ENCODE data around the gene ARMC5. TPM values are rescaled to one million over a fixed set of nuclear protein-coding genes. Genes with fewer than 3 reads are reported as not detected.

Gene ARMC5
- total RNA-seq, 2 donors from 2014 or later, result 8.8 to 10.8 TPM

DNA sequence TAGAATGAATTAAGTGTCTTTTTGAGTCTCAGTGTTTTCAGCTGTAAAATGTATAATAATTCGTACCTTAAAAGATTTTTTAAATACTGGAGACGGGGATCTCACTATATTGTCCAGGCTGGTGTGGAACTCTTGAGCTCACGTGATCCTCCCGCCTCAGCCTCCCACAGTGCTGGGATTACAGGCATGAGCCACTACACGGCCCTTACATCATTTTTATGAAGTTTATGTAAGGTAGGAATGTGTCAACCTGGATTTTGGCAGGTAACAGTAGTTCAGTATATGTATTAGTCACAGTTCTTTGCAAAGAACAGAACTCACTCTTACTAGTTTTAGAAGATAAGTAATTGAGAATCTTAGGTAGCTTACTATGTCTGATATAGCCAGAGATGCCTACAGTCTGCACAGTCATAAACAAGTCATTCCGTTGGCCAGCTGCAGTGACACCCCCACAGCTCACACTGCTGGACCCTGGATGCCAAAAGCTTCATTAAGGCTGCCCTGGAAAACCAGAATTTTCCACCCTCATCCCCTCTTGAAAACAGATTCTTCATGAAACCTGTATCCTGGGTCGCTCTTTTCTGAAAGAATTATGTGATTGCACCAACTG, 30.6 kb upstream of the ARMC5 start:
- H3K4me3 ChIP-seq, result no peak overlapping the region
- DNase-seq (ENCODE audit: low spot score), result no peak
- H3K4me1 ChIP-seq (ENCODE audit: control insufficient read depth in 1 of 2, low read depth in 2 of 2), result peaks cover 0 to 10% of the 10 kb centered on the region in 2 donors
- no peaks in the 10 kb centered on the region for H3K9me3 ChIP-seq
- ATAC-seq (ENCODE audit: insufficient number of reproducible peaks, low FRiP score, low read depth), result no peak
- no peak overlapping the region for H3K27ac ChIP-seq
- H3K27me3 ChIP-seq (replicated peaks; ENCODE audit: insufficient read depth), result no peaks in the 10 kb centered on the region
- TF ChIP-seq, protein P1, sequence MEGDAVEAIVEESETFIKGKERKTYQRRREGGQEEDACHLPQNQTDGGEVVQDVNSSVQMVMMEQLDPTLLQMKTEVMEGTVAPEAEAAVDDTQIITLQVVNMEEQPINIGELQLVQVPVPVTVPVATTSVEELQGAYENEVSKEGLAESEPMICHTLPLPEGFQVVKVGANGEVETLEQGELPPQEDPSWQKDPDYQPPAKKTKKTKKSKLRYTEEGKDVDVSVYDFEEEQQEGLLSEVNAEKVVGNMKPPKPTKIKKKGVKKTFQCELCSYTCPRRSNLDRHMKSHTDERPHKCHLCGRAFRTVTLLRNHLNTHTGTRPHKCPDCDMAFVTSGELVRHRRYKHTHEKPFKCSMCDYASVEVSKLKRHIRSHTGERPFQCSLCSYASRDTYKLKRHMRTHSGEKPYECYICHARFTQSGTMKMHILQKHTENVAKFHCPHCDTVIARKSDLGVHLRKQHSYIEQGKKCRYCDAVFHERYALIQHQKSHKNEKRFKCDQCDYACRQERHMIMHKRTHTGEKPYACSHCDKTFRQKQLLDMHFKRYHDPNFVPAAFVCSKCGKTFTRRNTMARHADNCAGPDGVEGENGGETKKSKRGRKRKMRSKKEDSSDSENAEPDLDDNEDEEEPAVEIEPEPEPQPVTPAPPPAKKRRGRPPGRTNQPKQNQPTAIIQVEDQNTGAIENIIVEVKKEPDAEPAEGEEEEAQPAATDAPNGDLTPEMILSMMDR (IDR thresholded peaks at IDR 0.05), result no peak
- no peaks in the 10 kb centered on the region for H3K36me3 ChIP-seq

DNA sequence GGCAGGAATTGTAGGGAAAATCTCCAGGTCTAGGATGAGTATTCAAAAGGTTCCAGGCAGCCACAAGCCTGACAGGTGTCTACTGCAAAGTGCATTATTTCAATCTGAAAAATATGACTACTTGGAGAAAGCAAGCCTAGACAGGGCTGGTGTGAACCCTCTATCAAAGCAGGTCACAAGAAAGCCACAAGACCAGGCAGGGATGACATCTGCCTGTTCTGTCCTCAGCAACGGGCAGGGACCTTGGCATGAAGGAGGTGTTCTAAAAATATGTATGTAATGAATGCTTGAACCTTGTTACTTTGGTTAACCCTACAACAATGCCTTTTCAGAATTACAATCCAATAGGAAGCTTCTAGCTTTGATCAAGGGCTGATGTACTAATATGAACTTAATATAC, 30.0 kb upstream of the ARMC5 start:
- no peak for ATAC-seq (ENCODE audit: insufficient number of reproducible peaks, low FRiP score, low read depth)
- H3K27me3 ChIP-seq (replicated peaks; ENCODE audit: insufficient read depth), result no peaks in the 10 kb centered on the region
- DNase-seq (ENCODE audit: low spot score), result no peak

DNA sequence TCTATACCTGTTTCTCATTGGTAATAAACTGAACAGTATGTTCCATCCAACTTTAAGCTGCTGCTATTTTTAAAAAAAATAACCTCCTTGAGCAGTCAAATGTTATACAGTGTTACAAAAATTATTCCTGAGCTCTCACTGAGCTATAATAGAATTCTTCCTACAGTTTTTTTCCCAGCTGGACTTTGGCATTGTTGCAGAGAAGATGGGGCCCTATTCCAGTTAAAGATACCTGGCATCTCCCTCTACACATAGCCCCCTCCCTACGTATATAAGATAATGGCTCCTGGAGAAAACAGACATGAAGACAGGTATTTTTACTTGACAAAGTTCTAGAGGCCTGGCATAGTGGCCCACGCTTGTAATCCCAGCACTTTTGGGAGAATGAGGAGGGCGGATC, 29.5 kb upstream of the ARMC5 start:
- Histone ChIP-seq H3K4me1 (ENCODE audit: control insufficient read depth in 1 of 2, low read depth in 2 of 2) (peaks cover 0 to 10% of the 10 kb centered on the region in 2 donors), H3K27me3 (replicated peaks; ENCODE audit: insufficient read depth) (no peaks in the 10 kb centered on the region), H3K36me3 (no peaks in the 10 kb centered on the region), H3K9me3 (no peaks in the 10 kb centered on the region), H3K4me3 (no peak overlapping the region), H3K27ac (no peak overlapping the region)
- ATAC-seq (ENCODE audit: insufficient number of reproducible peaks, low FRiP score, low read depth) (no peak), DNase-seq (ENCODE audit: low spot score) (no peak)
- TF ChIP-seq, protein P1 (IDR thresholded peaks at IDR 0.05), result no peak

More for the DNA sequence above, 30.0 kb upstream of the ARMC5 start:
- TF ChIP-seq, protein P1 (IDR thresholded peaks at IDR 0.05), result no peak
- Histone ChIP-seq H3K27ac (no peak overlapping the region), H3K9me3 (no peaks in the 10 kb centered on the region), H3K36me3 (no peaks in the 10 kb centered on the region), H3K4me3 (no peak overlapping the region), H3K4me1 (ENCODE audit: control insufficient read depth in 1 of 2, low read depth in 2 of 2) (peaks cover 0 to 10% of the 10 kb centered on the region in 2 donors)

DNA sequence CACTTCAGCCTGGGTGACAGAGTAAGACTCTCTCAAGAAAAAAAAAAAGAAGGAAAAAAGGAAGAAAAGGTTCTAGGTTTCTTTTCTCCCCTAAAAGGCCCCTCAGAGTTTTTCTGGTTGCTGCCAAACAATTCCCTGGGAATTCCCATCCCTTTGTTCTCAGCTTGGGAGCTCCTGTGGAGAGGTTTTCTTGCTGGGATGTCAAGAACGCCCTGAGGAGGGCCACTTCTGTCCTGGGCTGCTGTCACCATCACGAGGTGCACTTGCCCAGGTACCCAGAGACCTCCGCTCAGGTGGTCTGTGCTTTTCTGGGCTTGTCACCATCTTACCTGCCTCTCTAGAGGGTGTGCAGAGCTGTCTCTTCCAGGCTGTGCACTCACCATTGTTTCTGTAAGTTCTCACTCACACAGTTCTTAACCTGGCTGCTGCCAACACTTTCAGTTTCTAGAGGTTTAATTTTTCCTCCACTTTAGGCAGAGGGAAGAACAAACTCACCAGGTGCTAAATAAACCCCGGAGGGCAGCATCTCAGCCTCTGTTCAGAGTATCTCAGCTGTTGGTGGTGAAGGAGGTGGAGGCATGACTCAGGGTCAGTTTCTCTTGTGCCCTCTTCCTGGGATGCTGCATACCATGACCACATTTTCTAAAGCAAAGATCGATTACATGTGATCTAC, 28.8 kb upstream of the ARMC5 start:
- Histone ChIP-seq H3K4me3 (no peak overlapping the region), H3K36me3 (no peaks in the 10 kb centered on the region), H3K4me1 (ENCODE audit: control insufficient read depth in 1 of 2, low read depth in 2 of 2) (peaks cover 0 to 10% of the 10 kb centered on the region in 2 donors), H3K9me3 (no peaks in the 10 kb centered on the region), H3K27me3 (replicated peaks; ENCODE audit: insufficient read depth) (no peaks in the 10 kb centered on the region), H3K27ac (no peak overlapping the region)
- no peak for ATAC-seq (ENCODE audit: insufficient number of reproducible peaks, low FRiP score, low read depth)
- TF ChIP-seq, protein P1 (IDR thresholded peaks at IDR 0.05), result no peak
- no peak for DNase-seq (ENCODE audit: low spot score)

DNA sequence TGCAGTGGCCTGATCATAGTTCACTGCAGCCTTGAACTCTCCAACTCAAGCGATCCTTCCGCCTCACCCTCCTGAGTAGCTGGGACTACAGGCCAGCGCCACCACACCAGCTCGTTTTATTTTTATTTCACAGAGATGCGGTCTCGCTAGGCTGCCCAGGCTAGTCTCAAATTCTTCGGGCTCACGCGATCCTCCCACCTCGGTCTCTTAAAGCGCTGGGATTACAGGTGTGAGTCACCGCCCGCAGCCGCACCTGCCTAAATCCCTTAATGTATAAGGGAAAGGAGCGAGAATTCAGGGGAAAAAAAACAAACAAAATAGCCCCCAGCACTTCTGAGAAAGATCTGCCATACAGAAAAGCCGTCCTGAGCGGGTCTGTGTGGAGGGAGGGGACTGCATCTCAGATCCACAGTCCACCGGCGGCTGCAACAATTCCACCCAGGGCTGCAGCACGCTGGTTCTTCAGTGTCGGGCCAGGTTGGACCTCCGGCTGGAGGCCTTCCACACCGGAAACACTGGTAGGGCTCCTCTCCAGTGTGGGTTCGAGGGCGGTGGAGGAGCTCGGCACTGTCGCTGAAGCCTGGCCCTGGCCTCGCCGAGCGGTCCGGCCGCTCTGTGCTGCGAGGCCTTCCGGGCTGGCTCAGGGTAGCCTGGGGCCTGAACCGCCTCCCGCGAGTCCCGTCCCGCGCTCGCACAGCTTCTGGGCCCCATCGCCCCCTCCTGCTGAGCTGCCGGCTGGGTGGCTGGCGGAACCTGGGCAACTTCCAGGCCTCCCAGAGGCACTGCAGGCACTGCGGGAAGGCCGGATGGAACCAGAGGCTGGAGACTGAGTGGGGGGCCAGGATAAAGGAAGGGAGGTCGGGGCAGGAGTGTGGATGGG, 23.7 kb upstream of the ARMC5 start:
- H3K4me1 ChIP-seq (ENCODE audit: control insufficient read depth in 1 of 2, low read depth in 2 of 2), result no peaks in the 10 kb centered on the region
- no peak for ATAC-seq (ENCODE audit: insufficient number of reproducible peaks, low FRiP score, low read depth)
- no peak for DNase-seq (ENCODE audit: low spot score)

More for the DNA sequence above, 23.7 kb upstream of the ARMC5 start:
- TF ChIP-seq, protein P1 (IDR thresholded peaks at IDR 0.05), result no peak
- Histone ChIP-seq H3K27ac (no peak overlapping the region), H3K36me3 (no peaks in the 10 kb centered on the region), H3K4me3 (no peak overlapping the region), H3K9me3 (no peaks in the 10 kb centered on the region), H3K27me3 (replicated peaks; ENCODE audit: insufficient read depth) (no peaks in the 10 kb centered on the region)

Measured in thoracic aorta (tissue), 2 donors.